Measurements from ENCODE around the gene WDFY4.

DNA sequence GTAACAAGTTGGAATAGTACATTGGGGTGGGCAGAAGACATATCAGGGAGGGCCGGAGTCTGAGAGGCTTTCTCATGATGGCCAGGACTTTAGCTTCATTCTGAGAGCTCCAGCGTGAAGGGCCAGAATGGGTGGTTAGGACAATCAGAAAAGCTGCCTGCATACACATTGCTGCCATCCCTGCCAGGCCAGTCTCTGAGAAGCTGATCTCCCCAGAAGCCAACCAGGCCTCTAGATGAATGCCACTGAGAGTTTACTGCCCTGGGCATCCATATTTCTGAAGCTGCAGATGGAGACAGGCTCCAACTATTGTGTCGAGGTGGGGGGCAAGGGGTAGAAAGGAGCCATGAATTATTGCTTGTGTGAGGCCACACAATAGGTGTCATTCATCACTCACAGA, 47.8 kb upstream of the WDFY4 start:
- no peak for TF ChIP-seq ARNTL (CRISPR knock-in tag; IDR thresholded peaks at IDR 0.05; ENCODE audit: borderline replicate concordance, low read depth)
- TF ChIP-seq TOX (CRISPR knock-in tag; IDR thresholded peaks at IDR 0.05; ENCODE audit: borderline replicate concordance): no peak
- no peak for TF ChIP-seq ZFP3 (CRISPR knock-in tag; IDR thresholded peaks at IDR 0.05)
- TF ChIP-seq PPARA (CRISPR knock-in tag; IDR thresholded peaks at IDR 0.05; ENCODE audit: borderline replicate concordance): no peak
- no peak for TF ChIP-seq GLIS3 (CRISPR knock-in tag; IDR thresholded peaks at IDR 0.05)
- no peak for TF ChIP-seq ESRRG (CRISPR knock-in tag; IDR thresholded peaks at IDR 0.05)
- TF ChIP-seq ZC3H10 (CRISPR knock-in tag; IDR thresholded peaks at IDR 0.05): no peak
- TF ChIP-seq SNAI2 (CRISPR knock-in tag; IDR thresholded peaks at IDR 0.05): no peak
